Left renal cortex interstitium (tissue), 4 donors: ENCODE data around the gene EFNA5. TPM values are rescaled to one million over a fixed set of nuclear protein-coding genes. Genes with fewer than 3 reads are reported as not detected.

ENCODE experiments used
- DNase-seq, 4 donors: peaks; one replicate each; pipeline ENCODE4 v3.0.0-alpha.2; 2013; ENCODE audit warnings: low read depth in 4 of 4, low spot score in 2 of 4, missing footprints in 1 of 4
- polyA plus RNA-seq, 4 donors: library from polyadenylated mRNA; unstranded; fragments of 120-200 nt; gene quantifications; one replicate each; pipeline ENCODE4 v1.2.1, GENCODE V29; 2013; ENCODE audit not compliant: insufficient read length in 4 of 4

EFNA5 gene
- polyA plus RNA-seq, 4 donors = 23.3 to 28.7 (median 26.9) TPM

- no peak for DNase-seq
Observed at GRCh38 chr5:107529618-107530017, 141.1 kb downstream of the EFNA5 start.

GRCh38 chr5:107526270-107526937 lies 144.3 kb downstream of the EFNA5 start:
- DNase-seq = no peak

- DNase-seq = no peak
Observed at GRCh38 chr5:107524111-107524510, 146.6 kb downstream of the EFNA5 start.

- DNase-seq = no peak
Observed at GRCh38 chr5:107523029-107523680, 147.6 kb downstream of the EFNA5 start.

GRCh38 chr5:107522456-107522855 lies 148.3 kb downstream of the EFNA5 start:
- no peak for DNase-seq

GRCh38 chr5:107519900-107520354 lies 150.8 kb downstream of the EFNA5 start:
- peak in 1 of 4 donors; percentile 53 for DNase-seq

GRCh38 chr5:107518616-107519015 lies 152.1 kb downstream of the EFNA5 start:
- no peak for DNase-seq

GRCh38 chr5:107518190-107518589 lies 152.5 kb downstream of the EFNA5 start:
- DNase-seq = no peak

- DNase-seq = no peak
Observed at GRCh38 chr5:107517185-107518033, 153.3 kb downstream of the EFNA5 start.

- no peak for DNase-seq
Observed at GRCh38 chr5:107516452-107517184, 154.1 kb downstream of the EFNA5 start.

- DNase-seq = no peak
Observed at GRCh38 chr5:107515521-107516080, 155.1 kb downstream of the EFNA5 start.

GRCh38 chr5:107514305-107514704 lies 156.4 kb downstream of the EFNA5 start:
- DNase-seq = no peak

- no peak for DNase-seq
Observed at GRCh38 chr5:107513337-107514085, 157.2 kb downstream of the EFNA5 start.

GRCh38 chr5:107512029-107512428 lies 158.7 kb downstream of the EFNA5 start:
- no peak for DNase-seq

- no peak for DNase-seq
Observed at GRCh38 chr5:107510125-107510524, 160.6 kb downstream of the EFNA5 start.

- DNase-seq = no peak
Observed at GRCh38 chr5:107508097-107508496, 162.6 kb downstream of the EFNA5 start.

GRCh38 chr5:107505763-107506534 lies 164.8 kb downstream of the EFNA5 start:
- DNase-seq = no peak

GRCh38 chr5:107504424-107504823 lies 166.3 kb downstream of the EFNA5 start:
- DNase-seq = no peak

GRCh38 chr5:107502676-107503060 lies 168.1 kb downstream of the EFNA5 start:
- DNase-seq = no peak
